Measurements from ENCODE around the gene CPT1B.

GRCh38 chr22:50625131-50625567, 46.9 kb upstream of the CPT1B start:
- TF ChIP-seq CTCF (conservative IDR thresholded peaks at IDR 0.05; ENCODE audit: low read depth in 2 of 2) (no peak), EZH2 (IDR thresholded peaks at IDR 0.05; ENCODE audit: low read depth, unreplicated experiment) (no peak), ZNF114 (CRISPR knock-in tag; IDR thresholded peaks at IDR 0.05) (no peak), EZH2phosphoT487 (IDR thresholded peaks at IDR 0.05; ENCODE audit: unreplicated experiment) (no peak), JUNB (IDR thresholded peaks at IDR 0.05; ENCODE audit: unreplicated experiment) (no peak), POLR2AphosphoS5 (IDR thresholded peaks at IDR 0.05; ENCODE audit: low read depth) (no peak), CREB1 (CRISPR knock-in tag; IDR thresholded peaks at IDR 0.05; ENCODE audit: low read depth) (no peak), REST (IDR thresholded peaks at IDR 0.05; ENCODE audit: unreplicated experiment) (no peak), NANOG (IDR thresholded peaks at IDR 0.05; ENCODE audit: borderline replicate concordance) (no peak), ETS1 (IDR thresholded peaks at IDR 0.05) (no peak), ZNF331 (CRISPR knock-in tag; IDR thresholded peaks at IDR 0.05; ENCODE audit: low read depth) (no peak), ZNF462 (CRISPR knock-in tag; IDR thresholded peaks at IDR 0.05) (no peak)

Measured in GM23338 (cell line).